ENCODE data around the gene HYLS1. TPM values are rescaled to one million over a fixed set of nuclear protein-coding genes. Genes with fewer than 3 reads are reported as not detected.

The HYLS1 gene
- total RNA-seq, 1 experiment from 2014 or later, result 8.6 TPM

DNA sequence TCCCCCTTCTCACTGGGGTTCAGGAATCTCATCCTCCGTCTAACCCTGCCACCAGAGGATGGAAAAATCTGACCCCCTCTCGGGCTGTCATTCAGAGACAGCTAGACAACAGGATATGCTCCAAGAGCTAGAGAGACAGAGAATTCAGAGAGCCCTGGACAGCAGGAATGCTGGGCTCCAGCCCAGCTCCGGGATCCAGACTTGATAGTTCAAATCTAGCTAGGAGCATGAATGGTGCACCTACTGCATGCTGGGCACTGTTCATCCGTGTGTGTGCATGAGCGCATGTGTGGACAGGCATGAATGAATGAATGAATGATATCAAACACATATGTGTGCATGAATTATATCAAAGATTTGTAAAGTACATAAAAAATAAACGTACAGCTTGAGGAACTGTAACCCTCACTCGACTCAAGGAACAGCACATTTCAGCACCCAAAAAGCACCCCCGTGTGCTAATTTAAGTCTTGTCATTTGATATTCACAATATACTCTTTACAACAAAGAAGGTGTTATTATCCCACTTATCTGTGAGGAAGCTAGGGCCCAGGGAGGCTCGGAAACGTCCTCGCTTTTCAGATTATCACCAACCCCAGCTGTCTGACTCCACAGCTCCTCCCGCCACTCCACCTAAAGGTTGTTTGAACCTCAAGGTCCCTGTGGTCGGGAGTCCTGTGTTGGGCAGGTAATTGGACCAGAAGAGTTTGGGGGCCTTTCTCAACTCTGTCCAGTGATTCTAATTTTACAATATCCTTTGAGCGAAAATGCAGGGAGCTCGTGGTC lies 57.7 kb downstream of the HYLS1 start:
- H3K14ac ChIP-seq (ENCODE audit: insufficient read depth, low read length), result no peak overlapping the region
- H3K23me2 ChIP-seq (ENCODE audit: insufficient read length, low read depth, low read length, poor library complexity, severe bottlenecking), result no peaks in the 10 kb centered on the region
- no peak overlapping the region for H3K23ac ChIP-seq (ENCODE audit: insufficient read length, low read depth, low read length)
- no peak overlapping the region for H2BK15ac ChIP-seq (ENCODE audit: low read depth, low read length)
- no peaks in the 10 kb centered on the region; a peak in 1 of 7 replicates for H3K36me3 Mint-ChIP-seq (ENCODE audit: insufficient read depth in 1 of 3, low read depth in 3 of 3)
- H4K5ac ChIP-seq (ENCODE audit: insufficient read length, low read depth, low read length), result no peak overlapping the region
- no peak for DNase-seq
- no peak overlapping the region for H2BK5ac ChIP-seq (ENCODE audit: insufficient read length, low read length)
- H3K4me2 ChIP-seq (ENCODE audit: insufficient read depth, insufficient read length, low read length), result no peak overlapping the region
- no peaks in the 10 kb centered on the region for H3K79me1 ChIP-seq (ENCODE audit: insufficient read depth, low read depth, low read length, poor library complexity, severe bottlenecking)
- no peaks in the 10 kb centered on the region; the same call in 1 of the 2 replicates for H3K27me3 Mint-ChIP-seq (ENCODE audit: low read depth)
- TF ChIP-seq, protein P1, sequence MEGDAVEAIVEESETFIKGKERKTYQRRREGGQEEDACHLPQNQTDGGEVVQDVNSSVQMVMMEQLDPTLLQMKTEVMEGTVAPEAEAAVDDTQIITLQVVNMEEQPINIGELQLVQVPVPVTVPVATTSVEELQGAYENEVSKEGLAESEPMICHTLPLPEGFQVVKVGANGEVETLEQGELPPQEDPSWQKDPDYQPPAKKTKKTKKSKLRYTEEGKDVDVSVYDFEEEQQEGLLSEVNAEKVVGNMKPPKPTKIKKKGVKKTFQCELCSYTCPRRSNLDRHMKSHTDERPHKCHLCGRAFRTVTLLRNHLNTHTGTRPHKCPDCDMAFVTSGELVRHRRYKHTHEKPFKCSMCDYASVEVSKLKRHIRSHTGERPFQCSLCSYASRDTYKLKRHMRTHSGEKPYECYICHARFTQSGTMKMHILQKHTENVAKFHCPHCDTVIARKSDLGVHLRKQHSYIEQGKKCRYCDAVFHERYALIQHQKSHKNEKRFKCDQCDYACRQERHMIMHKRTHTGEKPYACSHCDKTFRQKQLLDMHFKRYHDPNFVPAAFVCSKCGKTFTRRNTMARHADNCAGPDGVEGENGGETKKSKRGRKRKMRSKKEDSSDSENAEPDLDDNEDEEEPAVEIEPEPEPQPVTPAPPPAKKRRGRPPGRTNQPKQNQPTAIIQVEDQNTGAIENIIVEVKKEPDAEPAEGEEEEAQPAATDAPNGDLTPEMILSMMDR (conservative IDR thresholded peaks at IDR 0.05), result no peak
- no peak overlapping the region for H3K27ac ChIP-seq (ENCODE audit: insufficient read length, low read depth, low read length)
- H2BK120ac ChIP-seq (ENCODE audit: low read depth, low read length, poor library complexity, severe bottlenecking), result no peak overlapping the region
- no peaks in the 10 kb centered on the region for H3K79me2 ChIP-seq (ENCODE audit: insufficient read depth, low read length)
- no peak overlapping the region for H3K18ac ChIP-seq (ENCODE audit: insufficient read length, low read depth, low read length)
- peaks cover 14 to 21% of the 10 kb centered on the region in 2 experiments for H3K4me1 Mint-ChIP-seq
- no peak overlapping the region for H2AK5ac ChIP-seq (ENCODE audit: insufficient read length, low read length)
- H3K4ac ChIP-seq (ENCODE audit: low read depth, low read length), result no peak overlapping the region
- H3K4me3 Mint-ChIP-seq, result no peak overlapping the region
- no peak overlapping the region for H4K91ac ChIP-seq (ENCODE audit: insufficient read length, low read depth, low read length)
- H3K4me1 ChIP-seq (ENCODE audit: insufficient read depth, low read length), result peaks cover 3% of the 10 kb centered on the region; the same call in 1 of the 2 replicates
- H2AFZ ChIP-seq (ENCODE audit: low read length), result no peak overlapping the region
- no peak overlapping the region for H3T11ph ChIP-seq (ENCODE audit: low read length)
- H4K8ac ChIP-seq (replicated peaks; ENCODE audit: insufficient read length, low read depth, low read length), result no peak overlapping the region
- no peak overlapping the region for H3K27ac Mint-ChIP-seq
- H3K56ac ChIP-seq (ENCODE audit: insufficient read length, low read depth, low read length), result no peak overlapping the region
- no peak overlapping the region for H2BK12ac ChIP-seq (ENCODE audit: insufficient read length, low read depth, low read length)
- H4K20me1 ChIP-seq (ENCODE audit: control insufficient read depth, insufficient read depth, insufficient read length), result no peaks in the 10 kb centered on the region
- H3K27me3 ChIP-seq (ENCODE audit: insufficient read depth, low read length), result no peaks in the 10 kb centered on the region
- no CpG with 5 or more reads among the region's 15 CpGs for WGBS (ENCODE audit: extremely low coverage, insufficient read length, low lambda C conversion rate)
- no peaks in the 10 kb centered on the region for H3K9me3 ChIP-seq (ENCODE audit: control insufficient read depth, low read depth, low read length)
- H2BK20ac ChIP-seq (ENCODE audit: low read depth, low read length, poor library complexity, severe bottlenecking), result no peak overlapping the region
- H3K9me3 Mint-ChIP-seq, result no peaks in the 10 kb centered on the region
- no peak overlapping the region for H3K9ac ChIP-seq (ENCODE audit: extremely low read depth, insufficient read length, low read length)

Measured in H9 (cell line).